Activated CD4-positive, alpha-beta T cell treated with anti-CD3 and anti-CD28 coated beads, Interleukin-2, amount 10 ng/mL, durations not matched to agents 24 days and 14 days (primary cell): ENCODE data around the gene RAX2. TPM values are rescaled to one million over a fixed set of nuclear protein-coding genes. Genes with fewer than 3 reads are reported as not detected.

Experiments used
- DNase-seq: peaks from one replicate; pipeline ENCODE4 v3.0.0; 2022
- H3K27ac Mint-ChIP-seq: one replicate; pipeline ENCODE4 v1.8.0; 2022; ENCODE audit warnings: mild to moderate bottlenecking, mixed read lengths
- H3K27me3 Mint-ChIP-seq: one replicate; pipeline ENCODE4 v1.8.0; 2022; ENCODE audit warnings: mixed read lengths
- H3K36me3 Mint-ChIP-seq: one replicate; pipeline ENCODE4 v1.8.0; 2022; ENCODE audit warnings: low read depth, mild to moderate bottlenecking, mixed read lengths
- H3K4me1 Mint-ChIP-seq: one replicate; pipeline ENCODE4 v1.8.0; 2021; ENCODE audit warnings: mixed read lengths
- H3K4me3 Mint-ChIP-seq: one replicate; pipeline ENCODE4 v1.8.0; 2022; ENCODE audit warnings: mild to moderate bottlenecking, moderate library complexity, mixed read lengths
- H3K9me3 Mint-ChIP-seq: one replicate; pipeline ENCODE4 v1.8.0; 2021; ENCODE audit warnings: mixed read lengths
- intact Hi-C: fragments of 100-400 bp; cut with micrococcal nuclease; formaldehyde crosslinking; loops from one replicate; pipeline ENCODE4 v1.15.1; 2023
- total RNA-seq: library from RNA; stranded (reverse); gene quantifications from 2 replicates; pipeline ENCODE4 v1.2.3, GENCODE V29; 2022

Gene RAX2
- total RNA-seq, 1 donor from 2014 or later = not detected

- intact Hi-C loops = no loop called here
- Mint-ChIP-seq H3K4me3 (no peak overlapping the region), H3K9me3 (no peaks in the 10 kb centered on the region), H3K4me1 (peaks cover 3% of the 10 kb centered on the region), H3K27ac (no peak overlapping the region), H3K27me3 (no peaks in the 10 kb centered on the region), H3K36me3 (no peaks in the 10 kb centered on the region)
- no peak for DNase-seq
Observed at GRCh38 chr19:3733549-3734309, 38.3 kb downstream of the RAX2 start.

GRCh38 chr19:3732108-3732507, 39.9 kb downstream of the RAX2 start:
- Mint-ChIP-seq H3K9me3 (no peaks in the 10 kb centered on the region), H3K27me3 (no peaks in the 10 kb centered on the region), H3K4me3 (no peak overlapping the region), H3K4me1 (no peaks in the 10 kb centered on the region), H3K36me3 (no peaks in the 10 kb centered on the region), H3K27ac (no peak overlapping the region)
- DNase-seq = no peak
- intact Hi-C loops = no loop called here

- DNase-seq = no peak
- Mint-ChIP-seq H3K4me3 (no peak overlapping the region), H3K36me3 (no peaks in the 10 kb centered on the region), H3K27me3 (no peaks in the 10 kb centered on the region), H3K4me1 (no peaks in the 10 kb centered on the region), H3K9me3 (no peaks in the 10 kb centered on the region), H3K27ac (no peak overlapping the region)
- intact Hi-C loops = no loop called here
Observed at GRCh38 chr19:3730457-3730958, 41.5 kb downstream of the RAX2 start.

GRCh38 chr19:3725640-3726310, 46.3 kb downstream of the RAX2 start:
- Mint-ChIP-seq H3K4me1 (peaks cover 3% of the 10 kb centered on the region), H3K27ac (no peak overlapping the region), H3K9me3 (no peaks in the 10 kb centered on the region), H3K36me3 (no peaks in the 10 kb centered on the region), H3K4me3 (no peak overlapping the region), H3K27me3 (peaks cover 26% of the 10 kb centered on the region)
- no peak for DNase-seq
- intact Hi-C loops = no loop called here

DNA sequence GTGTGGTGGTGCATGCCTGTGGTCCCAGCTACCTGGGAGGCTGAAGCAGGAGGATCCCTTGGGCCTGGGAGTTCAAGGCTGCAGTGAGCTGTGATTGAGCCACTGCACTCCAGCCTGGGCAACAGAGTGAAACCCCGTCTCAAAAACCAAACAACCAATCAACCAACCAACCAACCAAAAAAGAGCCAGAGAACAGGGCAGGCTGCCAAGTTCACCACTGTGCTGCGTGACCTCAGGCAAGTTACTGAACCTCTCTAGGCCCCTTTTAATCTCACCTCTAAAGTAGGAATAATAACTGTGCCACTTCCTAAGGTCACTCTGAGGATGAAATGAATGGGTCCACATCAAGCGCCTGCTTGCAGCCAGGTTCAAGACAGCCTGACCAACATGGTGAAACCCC, 46.9 kb downstream of the RAX2 start:
- H3K4me3 Mint-ChIP-seq = no peak overlapping the region
- peaks cover 3% of the 10 kb centered on the region for H3K4me1 Mint-ChIP-seq
- no peak for DNase-seq
- no peaks in the 10 kb centered on the region for H3K36me3 Mint-ChIP-seq
- no peak overlapping the region for H3K27ac Mint-ChIP-seq
- intact Hi-C loops = no loop called here
- no peaks in the 10 kb centered on the region for H3K9me3 Mint-ChIP-seq
- H3K27me3 Mint-ChIP-seq = peaks cover 28% of the 10 kb centered on the region

DNA sequence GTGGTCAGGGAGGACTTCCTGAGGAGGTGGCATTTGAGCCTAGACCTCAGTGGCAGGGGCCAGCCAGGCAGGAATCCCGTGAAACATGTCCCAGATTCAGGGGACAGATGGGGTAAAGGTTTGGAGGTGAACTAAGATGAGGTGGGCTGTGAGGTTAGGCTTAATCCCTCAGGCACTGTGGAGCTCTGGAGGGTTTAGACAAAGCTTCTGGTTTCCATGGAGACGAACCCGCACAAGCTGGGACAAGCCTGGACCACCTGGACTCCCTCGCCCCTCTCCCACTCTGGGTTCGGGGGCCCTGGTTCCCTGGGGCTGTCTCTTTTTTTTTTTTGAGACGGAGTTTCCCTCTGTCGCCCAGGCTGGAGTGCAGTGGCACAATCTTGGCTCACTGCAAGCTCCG, 48.1 kb downstream of the RAX2 start:
- Mint-ChIP-seq H3K4me1 (peaks cover 4% of the 10 kb centered on the region), H3K9me3 (no peaks in the 10 kb centered on the region), H3K36me3 (no peaks in the 10 kb centered on the region), H3K27ac (no peak overlapping the region), H3K27me3 (peaks cover 32% of the 10 kb centered on the region), H3K4me3 (no peak overlapping the region)
- intact Hi-C loops = loop anchor here (5.0 kb wide), 1 partner anchor 98 kb away; no protein-coding TSS in a partner anchor
- no peak for DNase-seq

DNA sequence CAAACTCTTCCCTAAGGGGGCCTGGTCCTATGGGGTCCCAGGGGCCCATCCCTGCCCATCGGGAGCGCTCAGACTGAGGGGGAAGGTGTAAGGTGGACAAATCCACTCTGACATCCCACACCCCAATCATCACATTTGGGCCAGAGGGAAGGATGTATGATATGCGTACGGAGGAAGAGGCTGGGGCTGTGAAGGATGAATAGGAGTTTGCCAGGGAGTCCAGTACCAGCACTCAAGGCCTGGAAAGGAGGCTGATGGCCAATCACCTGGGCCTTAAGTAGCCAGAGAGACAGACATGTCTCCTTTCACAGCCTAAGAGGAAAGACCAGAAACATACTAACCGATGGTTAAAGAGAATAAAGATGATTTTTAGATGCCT, 48.9 kb downstream of the RAX2 start:
- Mint-ChIP-seq H3K27me3 (peaks cover 32% of the 10 kb centered on the region), H3K4me1 (peaks cover 4% of the 10 kb centered on the region), H3K27ac (no peak overlapping the region), H3K9me3 (no peaks in the 10 kb centered on the region), H3K36me3 (no peaks in the 10 kb centered on the region), H3K4me3 (no peak overlapping the region)
- no peak for DNase-seq
- intact Hi-C loops = loop anchor here (5.0 kb wide), 1 partner anchor 99 kb away; no protein-coding TSS in a partner anchor

DNA sequence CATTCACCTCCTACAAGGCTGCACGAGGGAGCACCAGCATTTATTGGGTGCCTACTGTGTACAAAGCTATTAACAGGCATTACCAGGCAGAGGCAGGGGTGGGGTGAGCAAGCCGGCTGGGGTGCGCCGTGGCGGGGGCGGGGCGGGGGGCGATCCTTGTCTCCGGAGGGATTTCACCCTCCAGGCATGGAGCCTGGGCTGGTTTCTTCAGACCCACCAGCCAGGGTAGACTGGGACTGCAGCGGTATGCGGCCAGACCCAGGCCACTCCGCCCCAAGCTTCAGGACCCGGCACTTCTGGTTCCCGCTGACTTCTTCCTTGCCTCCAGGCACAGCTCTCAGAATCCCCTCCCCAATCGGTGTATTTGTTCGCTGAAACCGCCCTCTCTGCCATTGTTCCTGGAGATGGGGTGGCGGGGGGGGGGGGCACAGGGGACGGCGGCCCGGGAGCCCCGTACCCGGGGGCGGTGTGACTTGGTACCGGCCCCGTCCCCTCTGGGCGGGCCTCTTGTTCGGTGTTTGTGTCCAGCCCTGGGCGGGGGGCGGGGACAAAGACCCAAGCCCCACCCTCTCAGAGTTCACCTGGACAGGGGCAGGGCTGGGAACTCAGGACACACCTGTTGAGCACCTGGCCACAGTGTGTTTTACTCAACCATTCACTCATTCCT, 49.5 kb downstream of the RAX2 start:
- peak overlapping the region; percentile 12 for H3K4me3 Mint-ChIP-seq
- DNase-seq = no peak
- H3K9me3 Mint-ChIP-seq = no peaks in the 10 kb centered on the region
- no peaks in the 10 kb centered on the region for H3K36me3 Mint-ChIP-seq
- H3K4me1 Mint-ChIP-seq = peaks cover 4% of the 10 kb centered on the region
- peaks cover 32% of the 10 kb centered on the region for H3K27me3 Mint-ChIP-seq
- H3K27ac Mint-ChIP-seq = no peak overlapping the region
- intact Hi-C loops = loop anchor here (5.0 kb wide), 1 partner anchor 100 kb away; no protein-coding TSS in a partner anchor

DNA sequence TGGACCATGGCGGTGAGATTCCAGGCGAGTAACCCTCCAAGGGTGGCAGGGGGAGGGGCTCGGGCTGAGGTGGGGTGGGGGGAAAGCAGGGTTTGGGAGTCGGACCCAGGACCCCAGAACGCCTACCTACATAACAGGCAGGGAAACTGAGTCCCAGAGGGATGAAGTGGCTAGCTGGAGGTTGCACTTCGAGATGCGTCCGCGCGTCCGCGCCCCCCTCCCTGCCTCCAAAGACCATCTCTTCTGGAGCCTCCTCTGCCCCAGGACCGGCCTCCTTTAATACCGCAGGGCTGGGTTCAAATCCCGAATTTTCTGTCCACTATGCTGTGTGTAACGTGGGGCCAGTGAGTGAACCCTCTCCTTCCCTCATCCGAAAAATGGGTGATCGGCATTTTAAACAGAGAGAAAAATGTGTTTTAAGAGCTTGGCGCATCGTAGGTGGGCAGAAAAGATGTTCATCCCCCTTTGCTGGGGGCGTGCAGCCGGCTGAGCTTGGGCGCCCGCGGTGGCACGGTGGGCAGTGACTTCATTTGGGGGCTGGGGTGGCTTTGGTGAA, 50.1 kb downstream of the RAX2 start:
- H3K9me3 Mint-ChIP-seq = no peaks in the 10 kb centered on the region

DNA sequence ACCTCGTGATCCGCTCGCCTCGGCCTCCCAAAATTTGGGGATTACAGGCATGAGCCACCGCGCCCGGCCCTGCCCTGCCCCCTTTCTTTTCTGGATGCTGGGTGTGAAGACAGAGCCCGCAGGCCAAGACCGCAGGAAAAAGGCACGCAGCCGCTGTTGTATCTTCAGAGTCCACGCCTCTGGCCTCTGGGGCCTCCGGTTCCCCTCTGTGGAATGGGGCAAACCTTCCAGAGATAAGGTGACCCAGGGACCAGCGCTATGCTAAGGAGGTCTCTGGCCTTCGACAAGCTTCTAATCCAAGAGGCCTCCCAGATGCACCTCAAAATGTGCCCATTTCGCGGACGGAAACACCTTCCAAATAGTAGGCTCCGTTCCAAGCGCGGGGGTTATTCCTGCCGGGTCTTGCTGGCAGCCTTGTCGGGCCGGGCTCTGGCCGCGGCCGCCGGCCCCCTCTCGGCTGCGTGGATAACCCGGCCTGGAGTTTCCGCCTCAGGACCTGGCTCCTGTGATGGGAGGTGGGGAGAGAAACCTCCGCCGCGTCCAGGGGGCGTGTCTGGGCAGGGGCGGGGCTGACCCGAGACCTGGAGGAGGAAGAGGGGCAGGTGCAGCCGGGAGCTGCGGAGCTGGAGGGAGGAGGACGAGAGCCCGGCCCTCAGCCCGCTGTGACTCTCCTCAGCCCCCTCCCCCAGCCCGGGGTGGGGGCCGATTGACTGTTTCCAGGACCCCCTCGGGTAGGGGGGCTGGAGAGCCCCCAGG, 50.7 kb downstream of the RAX2 start:
- Mint-ChIP-seq H3K27me3 (peaks cover 32% of the 10 kb centered on the region), H3K4me3 (peak overlapping the region; percentile 54), H3K27ac (no peak overlapping the region), H3K9me3 (no peaks in the 10 kb centered on the region), H3K36me3 (no peaks in the 10 kb centered on the region), H3K4me1 (peaks cover 4% of the 10 kb centered on the region)
- DNase-seq = peak; percentile 96
- intact Hi-C loops = loop anchor here (5.0 kb wide), 1 partner anchor 101 kb away; no protein-coding TSS in a partner anchor

More for the DNA sequence above, 50.1 kb downstream of the RAX2 start:
- H3K4me1 Mint-ChIP-seq = peaks cover 4% of the 10 kb centered on the region
- no peak overlapping the region for H3K27ac Mint-ChIP-seq
- intact Hi-C loops = loop anchor here (5.0 kb wide), 1 partner anchor 100 kb away; no protein-coding TSS in a partner anchor
- H3K4me3 Mint-ChIP-seq = peak overlapping the region; percentile 12
- no peak for DNase-seq
- no peaks in the 10 kb centered on the region for H3K36me3 Mint-ChIP-seq
- peaks cover 32% of the 10 kb centered on the region for H3K27me3 Mint-ChIP-seq

GRCh38 chr19:3720349-3720917, 51.6 kb downstream of the RAX2 start:
- no peaks in the 10 kb centered on the region for H3K9me3 Mint-ChIP-seq
- no peak for DNase-seq
- H3K4me3 Mint-ChIP-seq = no peak overlapping the region
- H3K27ac Mint-ChIP-seq = no peak overlapping the region
- peaks cover 32% of the 10 kb centered on the region for H3K27me3 Mint-ChIP-seq
- peaks cover 4% of the 10 kb centered on the region for H3K4me1 Mint-ChIP-seq
- H3K36me3 Mint-ChIP-seq = no peaks in the 10 kb centered on the region
- intact Hi-C loops = loop anchor here (5.0 kb wide), 1 partner anchor 102 kb away; no protein-coding TSS in a partner anchor

DNA sequence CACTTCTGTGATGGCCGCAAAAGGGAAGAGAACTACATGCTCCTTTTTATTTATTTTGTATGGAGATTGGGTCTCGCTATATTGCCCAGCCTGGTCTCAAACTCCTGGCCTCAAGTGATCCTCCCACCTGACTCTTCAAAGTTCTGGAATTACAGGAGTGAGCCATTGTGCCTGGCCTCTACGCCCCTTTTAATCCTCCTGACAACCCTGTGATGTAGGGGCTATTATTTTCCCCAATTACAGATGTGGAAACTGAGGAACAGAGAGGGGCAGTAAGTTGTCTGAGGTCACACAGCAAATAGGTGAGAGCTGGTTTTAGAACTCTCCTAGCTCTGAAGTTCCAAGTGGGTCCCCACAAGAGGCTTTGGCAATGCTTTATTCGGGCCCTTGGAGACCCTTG, 52.2 kb downstream of the RAX2 start:
- H3K9me3 Mint-ChIP-seq = no peaks in the 10 kb centered on the region
- H3K4me3 Mint-ChIP-seq = no peak overlapping the region
- H3K36me3 Mint-ChIP-seq = no peaks in the 10 kb centered on the region
- intact Hi-C loops = loop anchor here (5.0 kb wide), 1 partner anchor 102 kb away; no protein-coding TSS in a partner anchor
- peaks cover 27% of the 10 kb centered on the region for H3K27me3 Mint-ChIP-seq
- DNase-seq = no peak
- H3K4me1 Mint-ChIP-seq = peaks cover 4% of the 10 kb centered on the region
- H3K27ac Mint-ChIP-seq = no peak overlapping the region
